Posterior cingulate gyrus (tissue), 11 donors: ENCODE measurements around the gene CDCP2.
"Not testable (repeated sequence)": the region's sequence is repeated elsewhere in the genome, so short reads cannot be mapped to it uniquely, and the experiment has no call there.

Experiments used
- DNase-seq, 10 donors: peaks; one replicate each; pipeline versions ENCODE4 v3.0.0 to v3.0.0-alpha.2; 2020 to 2021; ENCODE audit warnings: mixed read lengths in 3 of 10
- intact Hi-C: fragments of 100-400 bp; cut with DNase I; formaldehyde crosslinking; loops from one replicate; pipeline ENCODE4 v1.15.1; 2023

CDCP2 gene

DNA sequence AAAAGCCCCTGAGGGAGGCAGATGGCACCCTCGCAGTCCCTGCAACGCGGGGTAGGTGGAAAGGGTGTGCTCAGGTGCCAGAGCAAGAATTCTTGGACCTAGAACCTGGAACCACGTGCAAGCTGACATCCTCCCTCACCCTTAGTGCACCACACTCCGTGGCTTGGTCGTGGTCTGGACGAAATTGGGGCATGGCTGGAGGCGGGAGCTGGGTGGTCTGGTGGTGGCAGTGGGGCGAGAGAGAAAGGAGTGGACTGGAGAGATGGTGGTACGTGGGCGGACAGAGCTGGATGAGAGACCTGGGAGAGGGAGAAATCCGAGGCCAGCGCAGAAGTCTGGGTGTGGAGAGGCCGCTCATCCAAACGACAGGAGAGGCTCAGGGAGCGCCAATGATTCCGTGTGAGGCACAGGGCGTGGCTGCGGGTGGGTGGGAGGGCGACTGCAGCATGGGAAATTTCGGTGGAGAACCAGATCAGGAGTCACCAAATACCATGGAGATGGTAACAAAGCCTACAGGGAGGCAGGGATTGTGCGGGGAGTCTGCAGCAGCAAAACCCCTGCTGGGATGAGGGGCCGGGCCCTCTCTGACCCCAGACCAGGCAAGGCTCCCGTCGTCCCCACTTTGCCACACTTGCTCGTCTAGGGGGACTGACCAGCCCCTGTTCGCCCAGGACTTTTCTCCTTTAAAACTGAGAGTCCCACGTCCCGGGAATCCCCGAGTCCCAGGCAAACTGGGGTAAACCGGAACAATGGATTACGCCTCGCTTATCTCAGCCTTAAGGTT is 31.9 kb downstream of the CDCP2 start:
- DNase-seq, result peak in 2 of 10 donors; percentile 71 to 73
- intact Hi-C loops, result loop anchor here (1.0 kb wide), 1 partner anchor 368 kb away; no protein-coding TSS in a partner anchor

DNA sequence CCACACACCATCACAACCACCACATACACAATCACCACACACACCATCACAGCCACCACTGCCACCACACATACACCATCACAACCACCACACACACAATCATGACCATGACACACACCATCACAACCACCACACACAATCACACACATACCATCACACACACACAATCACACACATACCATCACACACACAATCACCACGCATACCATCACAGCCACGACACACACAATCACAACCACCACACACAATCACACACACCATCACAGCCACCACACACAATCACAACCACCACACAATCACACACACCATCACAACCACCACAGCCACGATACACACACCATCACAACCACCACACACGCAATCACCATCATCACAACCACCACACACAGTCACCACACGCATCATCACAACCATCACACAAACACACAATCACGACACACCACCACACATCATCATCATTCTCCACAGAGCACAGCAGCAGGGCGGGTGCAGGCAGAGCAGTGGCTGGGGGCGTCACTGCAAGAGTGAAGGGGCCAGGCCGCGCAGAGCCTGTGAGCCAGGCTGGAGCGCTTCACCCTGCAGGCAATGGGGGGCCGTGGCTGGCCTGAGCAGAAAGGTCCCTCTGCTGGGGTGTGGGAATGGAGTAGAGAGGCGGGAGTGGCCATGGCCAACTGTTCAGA is 32.6 kb downstream of the CDCP2 start:
- intact Hi-C loops, result no loop called here
- DNase-seq, result peak in 2 of 10 donors; percentile 72 to 78

DNA sequence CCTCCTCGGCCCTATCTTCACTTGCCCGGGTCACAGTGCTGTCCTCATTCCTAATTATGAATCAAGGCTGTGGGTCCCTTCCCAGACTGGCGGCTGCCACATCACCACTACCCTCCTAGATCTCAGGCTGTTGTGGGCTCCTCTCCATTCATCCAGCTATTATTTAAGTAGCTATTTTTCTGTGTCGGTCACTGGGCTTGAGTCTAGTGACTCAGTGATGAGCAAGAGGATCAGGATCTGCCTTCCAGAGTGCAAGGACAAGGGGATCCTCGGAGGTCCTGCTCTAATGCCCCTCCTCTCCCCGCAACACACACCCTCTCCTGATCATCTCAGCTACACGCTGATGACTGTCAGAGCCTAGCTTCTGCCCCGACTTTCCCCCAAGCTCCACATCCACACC is 34.1 kb downstream of the CDCP2 start:
- DNase-seq, result peak in 1 of 10 donors; percentile 12

DNA sequence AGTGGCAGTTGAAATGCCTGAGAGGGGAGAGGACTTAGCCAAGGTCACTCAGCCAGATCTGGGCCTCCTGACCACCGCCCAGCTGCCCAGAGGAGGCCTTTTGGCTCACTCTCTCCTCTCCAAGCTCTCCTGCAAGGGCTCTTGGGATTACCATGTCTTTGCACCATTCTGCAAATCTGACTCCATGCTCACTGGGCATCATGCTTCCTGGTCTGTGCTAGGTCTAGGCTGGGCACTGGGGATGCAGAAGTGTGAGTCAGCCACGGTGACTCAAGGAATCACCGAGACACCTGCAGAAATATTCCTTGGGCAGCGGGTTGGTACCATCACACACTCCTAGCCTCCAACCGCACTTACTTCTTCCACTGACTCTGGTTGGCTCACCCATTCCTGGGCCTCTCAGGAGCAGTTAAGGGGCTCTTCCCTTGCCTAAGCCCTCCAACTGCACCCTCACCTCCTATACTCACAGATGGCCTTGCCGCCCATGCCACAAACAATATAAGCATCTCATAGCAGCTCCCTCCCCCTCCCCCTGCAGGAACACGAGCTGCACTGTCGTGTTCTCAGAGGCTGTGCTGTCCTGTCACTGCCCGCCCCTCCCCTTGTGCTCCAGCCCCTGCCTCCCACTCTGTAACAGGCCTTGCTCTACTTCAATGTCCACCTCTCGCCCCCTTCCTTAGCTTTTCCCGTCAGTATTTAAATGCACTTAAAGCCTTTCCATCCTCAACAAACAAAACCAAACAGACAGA is 34.8 kb downstream of the CDCP2 start:
- peak in 4 of 10 donors; percentile 53 to 91 (median 60) for DNase-seq
- intact Hi-C loops, result no loop called here

More for the DNA sequence above, 34.1 kb downstream of the CDCP2 start:
- intact Hi-C loops, result no loop called here

DNA sequence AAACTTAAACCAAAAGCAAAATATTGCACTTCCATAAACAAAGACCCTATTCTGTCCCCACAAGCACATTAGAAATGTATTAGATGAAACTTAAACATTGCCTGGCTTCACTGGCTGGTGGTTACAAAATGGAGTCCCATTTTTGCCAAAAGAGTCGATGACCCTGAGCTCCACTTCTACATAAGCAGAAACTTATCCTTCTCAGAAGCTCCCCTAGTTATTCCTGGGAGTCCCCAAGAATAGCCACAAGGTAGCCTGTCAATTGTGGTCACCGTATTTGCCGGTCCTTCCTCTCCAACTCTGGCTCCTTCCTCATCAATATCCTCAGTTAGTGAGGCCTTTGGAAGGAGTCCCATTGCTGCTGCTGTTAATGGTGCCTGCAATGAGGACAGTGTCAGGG is 37.3 kb downstream of the CDCP2 start:
- intact Hi-C loops, result no loop called here
- DNase-seq, result no peak

DNA sequence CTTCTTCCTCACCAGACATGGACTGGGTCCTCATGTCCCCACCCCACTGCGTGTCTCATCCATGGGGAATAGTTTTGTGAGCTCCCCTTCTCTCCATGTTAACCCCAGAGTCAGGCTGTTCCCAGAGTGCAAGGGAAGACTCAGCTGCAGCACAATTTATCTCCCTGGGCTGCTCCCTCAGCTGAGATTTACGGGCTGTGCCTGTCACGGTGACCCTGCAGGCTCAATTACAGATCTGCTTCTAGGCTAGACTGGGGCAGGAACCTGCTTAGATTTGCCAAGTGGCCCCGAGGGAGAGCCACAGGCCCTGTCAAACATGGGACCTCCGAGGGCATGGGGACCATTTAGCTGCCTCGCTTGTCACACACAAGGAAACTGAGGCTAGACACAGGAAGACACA is 37.8 kb downstream of the CDCP2 start:
- intact Hi-C loops, result no loop called here
- no peak for DNase-seq

DNA sequence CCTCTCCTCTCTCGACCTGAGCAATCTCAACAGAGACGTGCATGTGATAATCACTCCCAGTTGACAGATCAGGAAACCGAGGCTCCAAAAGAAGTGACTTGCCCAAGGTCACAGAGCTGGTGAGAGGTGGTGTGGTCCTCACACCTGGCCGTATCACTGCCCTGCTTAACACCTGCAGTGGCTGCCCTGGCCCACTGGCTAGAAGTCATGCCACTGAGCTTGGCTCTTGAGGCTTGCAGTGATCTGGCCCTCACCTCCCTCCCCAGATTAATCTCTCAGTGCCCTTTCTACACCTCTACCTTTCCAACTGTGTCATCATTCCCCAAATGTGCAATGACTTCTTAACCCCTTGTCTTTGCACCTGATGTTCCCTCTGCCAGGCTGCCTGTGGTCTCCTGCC is 38.8 kb downstream of the CDCP2 start:
- intact Hi-C loops, result no loop called here
- DNase-seq, result no peak

DNA sequence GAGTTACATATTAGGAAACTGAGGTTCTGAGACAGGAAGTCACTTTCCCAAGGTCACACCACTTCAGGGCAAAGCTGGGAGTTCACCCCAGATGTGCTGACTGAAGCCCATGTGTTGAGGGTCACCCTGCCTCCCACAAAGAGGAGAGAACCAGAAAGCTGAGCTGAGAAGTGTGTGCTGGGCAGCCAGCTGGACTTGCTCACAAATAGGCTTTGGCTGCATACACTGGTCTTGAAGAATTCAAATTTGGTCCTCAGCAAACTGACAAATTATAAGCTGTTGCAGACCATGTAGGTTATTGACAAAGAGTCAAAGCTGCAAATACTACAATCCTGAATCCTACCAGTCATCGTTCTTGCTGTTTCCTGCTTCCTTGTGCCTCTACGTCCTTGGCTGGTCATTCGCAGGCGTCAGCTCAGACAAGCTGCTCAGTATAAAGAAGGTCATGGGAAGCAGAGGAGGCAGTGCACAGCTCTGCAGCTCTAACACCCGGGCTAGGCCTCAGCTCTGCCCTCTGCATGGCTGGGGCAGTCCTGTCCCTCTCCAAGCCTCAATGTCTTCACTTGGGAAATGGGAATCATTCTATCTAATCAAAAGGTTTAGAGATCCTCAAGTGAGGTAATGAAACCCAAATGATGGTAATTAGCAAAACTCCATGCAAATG is 40.0 kb downstream of the CDCP2 start:
- intact Hi-C loops, result no loop called here
- DNase-seq, result no peak

DNA sequence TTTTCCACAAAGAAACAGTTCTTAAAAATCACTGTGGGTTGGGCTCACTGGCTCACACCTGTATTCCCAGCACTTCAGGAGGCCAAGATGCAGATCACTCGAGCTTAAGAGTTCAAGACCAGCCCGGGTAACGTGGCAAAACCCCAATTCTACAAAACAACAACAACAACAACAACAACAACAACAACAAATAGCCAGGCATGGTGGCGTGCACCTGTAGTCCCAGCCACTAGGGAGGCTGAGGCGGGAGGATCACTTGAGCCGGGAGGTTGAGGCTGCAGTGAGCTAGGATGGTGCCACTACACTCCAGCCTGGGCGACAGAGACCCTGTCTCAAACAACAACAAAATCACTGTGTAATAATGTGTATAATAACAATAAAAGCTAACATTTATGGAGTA is 40.8 kb downstream of the CDCP2 start:
- no peak for DNase-seq
- intact Hi-C loops, result no loop called here

DNA sequence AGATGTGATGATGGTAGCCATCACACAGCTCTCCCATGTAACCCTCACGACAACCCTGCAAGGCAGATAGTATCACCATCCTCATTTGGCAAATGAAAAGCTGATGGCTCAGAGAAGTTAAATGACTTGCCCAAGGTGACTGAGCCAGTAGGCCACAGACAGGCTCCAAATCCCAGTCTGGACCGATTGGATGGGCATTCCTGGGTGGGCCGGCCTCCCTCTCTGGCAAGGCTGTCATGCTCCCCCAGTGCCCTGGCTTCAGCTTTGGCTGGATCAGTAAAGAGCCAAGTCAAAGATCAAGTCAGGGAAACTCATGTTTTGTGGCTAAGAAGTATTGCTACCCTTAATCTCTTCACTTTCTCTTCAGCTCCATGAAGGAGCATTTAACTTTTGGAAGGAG is 41.2 kb downstream of the CDCP2 start:
- intact Hi-C loops, result no loop called here
- no peak for DNase-seq

DNA sequence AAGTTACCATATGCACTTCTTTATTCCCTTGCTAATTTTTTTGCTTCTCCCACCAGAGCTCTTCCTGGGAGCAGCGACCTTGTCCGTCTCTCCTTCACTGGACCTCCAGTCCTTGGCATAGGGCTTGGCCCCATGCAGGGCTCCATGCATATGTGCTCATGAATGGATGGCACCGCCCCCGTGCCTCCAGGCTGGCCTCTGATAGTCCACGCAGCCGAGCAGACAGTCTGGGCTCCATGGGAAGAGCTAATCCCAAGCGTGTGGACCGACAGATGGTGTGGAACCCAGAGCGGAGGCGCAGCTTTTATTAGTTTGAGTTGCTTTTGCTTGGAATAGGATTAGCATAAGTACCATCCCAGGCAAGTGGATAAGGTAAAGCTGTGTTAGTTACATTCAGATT is 41.8 kb downstream of the CDCP2 start:
- peak in 7 of 10 donors; percentile 40 to 94 (median 63) for DNase-seq

DNA sequence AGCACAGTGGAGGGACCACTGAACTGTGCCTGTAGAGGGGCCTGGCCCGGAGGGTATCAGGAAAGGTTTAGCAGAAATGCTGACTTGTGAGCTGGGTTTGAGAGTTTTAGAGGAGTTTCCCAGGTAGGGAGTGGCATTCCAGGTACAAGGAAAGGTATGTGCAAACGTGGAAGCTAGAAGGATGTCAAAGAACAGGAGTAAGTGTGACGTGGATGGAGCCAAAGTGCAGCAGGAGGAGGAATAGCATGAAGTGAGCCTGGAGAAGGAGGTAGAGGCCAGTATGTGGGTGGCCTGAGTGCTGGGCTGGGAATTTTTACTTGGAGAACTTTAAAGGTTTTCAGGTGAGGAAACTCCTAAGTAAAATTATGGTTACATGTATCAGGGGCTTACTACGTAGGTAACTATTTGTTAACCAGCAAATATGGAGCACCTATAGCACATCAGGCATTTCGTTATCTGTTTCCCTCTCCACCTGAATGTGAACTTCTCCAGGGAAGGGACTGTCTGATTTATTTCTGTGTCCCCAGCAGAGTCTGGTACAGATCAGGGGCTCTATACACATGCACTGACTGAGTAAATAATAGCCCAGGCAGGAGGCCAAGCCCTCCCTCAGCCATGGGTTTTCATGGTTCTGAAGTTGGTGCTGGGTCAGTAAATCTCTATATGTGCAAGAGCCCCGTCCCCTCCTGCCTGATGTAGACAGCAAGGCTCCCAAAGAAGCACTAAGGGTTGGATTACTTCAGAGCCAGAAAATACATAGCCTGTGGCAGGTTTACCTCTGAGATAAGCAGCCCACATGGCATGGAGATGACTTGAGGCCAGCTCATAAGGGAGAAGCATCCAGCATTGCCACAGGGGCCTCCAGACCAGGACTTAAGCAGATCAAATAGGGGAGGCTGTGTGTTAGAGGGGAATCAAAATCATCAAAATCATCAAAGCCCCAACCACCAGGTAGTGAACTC is 43.4 kb downstream of the CDCP2 start:
- intact Hi-C loops, result no loop called here
- DNase-seq, result no peak

More for the DNA sequence above, 41.8 kb downstream of the CDCP2 start:
- intact Hi-C loops, result no loop called here

DNA sequence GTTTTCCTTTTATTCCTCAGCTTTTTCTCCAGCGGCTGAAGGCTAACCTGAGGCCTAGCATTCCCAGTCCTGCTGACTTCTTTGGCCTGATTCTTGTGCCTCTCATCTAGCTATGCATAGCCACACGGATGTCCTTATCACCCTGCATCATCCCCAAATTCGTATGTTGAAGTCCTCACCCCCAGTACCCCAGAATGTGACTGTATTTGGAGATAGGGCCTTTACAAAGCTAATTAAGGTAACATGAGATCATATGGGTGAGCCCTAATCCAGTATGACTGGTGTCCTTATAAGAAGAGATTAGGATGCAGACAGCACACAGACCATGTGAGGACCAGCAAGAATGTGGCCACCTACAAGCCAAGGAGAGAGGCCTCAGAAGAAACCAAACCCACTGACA is 44.6 kb downstream of the CDCP2 start:
- intact Hi-C loops, result no loop called here
- DNase-seq, result no peak

DNA sequence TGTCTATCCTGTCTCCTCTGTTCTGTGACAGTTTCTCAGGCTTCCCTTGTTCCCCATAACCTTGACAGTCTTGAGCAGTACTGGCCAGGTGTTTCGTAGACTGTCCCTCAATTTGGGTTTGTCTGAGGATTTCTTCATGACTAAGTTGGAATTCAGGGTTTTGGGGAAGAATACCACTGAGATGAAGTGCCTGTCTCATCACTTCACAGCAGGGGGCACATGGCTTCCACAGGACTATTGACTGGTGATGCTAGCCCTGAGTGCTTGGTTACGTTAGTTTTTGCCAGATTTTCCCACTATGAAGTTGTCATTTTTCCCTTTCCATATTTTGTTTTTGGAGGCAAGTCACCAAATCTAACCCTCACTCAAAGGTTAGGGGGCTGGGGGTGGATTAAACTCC is 45.7 kb downstream of the CDCP2 start:
- no peak for DNase-seq
- intact Hi-C loops, result no loop called here

DNA sequence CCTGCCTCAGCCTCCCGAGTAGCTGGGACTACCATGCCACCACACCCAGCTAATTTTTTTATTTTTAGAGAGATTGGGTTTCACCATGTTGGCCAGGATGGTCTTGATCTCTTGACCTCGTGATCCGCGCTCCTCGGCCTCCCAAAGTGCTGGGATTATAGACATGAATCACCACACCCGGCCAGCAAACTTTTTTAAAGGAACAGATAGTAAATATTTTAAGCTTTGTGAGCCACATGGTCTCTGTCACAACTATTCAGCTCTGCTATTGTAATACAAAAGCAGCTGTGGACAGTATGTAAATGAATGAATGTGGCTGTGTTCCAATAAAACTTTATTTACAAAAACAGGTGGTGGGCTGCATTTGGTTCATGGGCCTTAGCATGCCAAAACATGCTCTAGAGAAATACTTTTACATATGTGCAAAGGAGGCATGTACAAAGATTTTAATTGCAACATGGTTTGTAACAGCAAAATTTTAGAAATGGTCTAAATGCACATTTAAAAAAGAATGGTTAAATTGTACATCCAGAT is 47.0 kb downstream of the CDCP2 start:
- DNase-seq, result no peak
- intact Hi-C loops, result no loop called here

DNA sequence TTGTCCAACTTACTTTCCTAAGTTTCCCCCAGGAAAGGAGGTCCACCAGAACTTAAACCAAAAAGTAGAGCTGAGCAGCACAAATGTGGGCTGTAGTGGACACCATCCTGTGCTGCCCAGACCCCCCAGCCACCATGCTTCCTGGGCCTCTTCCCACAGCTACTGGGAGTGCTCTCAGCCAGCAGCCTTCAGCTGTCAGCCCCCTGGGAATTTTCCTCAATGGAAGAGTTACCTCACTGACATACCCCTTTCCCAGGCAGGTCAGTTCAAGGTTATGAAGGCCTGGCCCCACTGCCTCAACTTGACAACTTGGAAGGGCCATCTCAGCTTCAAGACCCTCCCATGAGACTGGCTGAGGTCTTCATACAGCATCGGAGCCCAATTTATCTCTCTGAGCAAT is 47.7 kb downstream of the CDCP2 start:
- DNase-seq, result no peak
- intact Hi-C loops, result no loop called here

DNA sequence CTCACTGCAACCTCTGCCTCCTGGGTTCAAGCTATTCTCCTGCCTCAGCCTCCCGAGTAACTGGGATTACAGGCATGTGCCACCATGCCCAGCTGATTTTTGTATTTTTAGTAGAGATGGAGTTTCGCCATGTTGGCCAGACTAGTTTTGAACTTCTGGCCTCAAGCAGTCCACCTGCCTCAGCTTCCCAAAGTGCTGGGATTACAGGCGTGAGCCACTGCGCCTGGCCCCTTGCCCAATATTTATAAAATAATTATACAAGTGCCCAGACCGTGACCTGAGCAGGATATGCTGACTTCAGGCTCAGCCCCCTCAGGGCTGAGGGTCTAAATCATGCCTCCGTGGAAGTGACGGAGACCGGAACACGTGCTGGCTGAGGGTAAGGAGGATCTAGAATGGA is 48.2 kb downstream of the CDCP2 start:
- intact Hi-C loops, DNase-seq: not testable (repeated sequence)

DNA sequence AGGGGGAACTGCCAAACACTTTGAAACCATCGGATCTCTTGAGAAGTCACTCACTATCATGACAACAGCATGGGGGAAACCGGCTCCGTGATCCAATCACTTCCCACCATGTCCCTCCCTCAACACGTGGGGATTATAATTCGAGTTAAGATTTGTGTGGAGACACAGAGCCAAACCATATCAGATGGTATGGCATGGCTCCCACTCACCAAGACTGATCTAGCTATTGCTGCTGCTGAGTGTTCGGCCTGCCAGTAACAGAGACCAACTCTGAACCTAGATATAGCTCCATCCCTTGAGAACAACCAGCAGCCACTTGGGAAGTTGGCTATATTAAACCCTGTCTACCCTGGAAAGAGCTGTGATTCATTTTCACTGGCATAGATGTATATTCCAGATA is 49.4 kb downstream of the CDCP2 start:
- intact Hi-C loops, result no loop called here
- DNase-seq, result no peak

DNA sequence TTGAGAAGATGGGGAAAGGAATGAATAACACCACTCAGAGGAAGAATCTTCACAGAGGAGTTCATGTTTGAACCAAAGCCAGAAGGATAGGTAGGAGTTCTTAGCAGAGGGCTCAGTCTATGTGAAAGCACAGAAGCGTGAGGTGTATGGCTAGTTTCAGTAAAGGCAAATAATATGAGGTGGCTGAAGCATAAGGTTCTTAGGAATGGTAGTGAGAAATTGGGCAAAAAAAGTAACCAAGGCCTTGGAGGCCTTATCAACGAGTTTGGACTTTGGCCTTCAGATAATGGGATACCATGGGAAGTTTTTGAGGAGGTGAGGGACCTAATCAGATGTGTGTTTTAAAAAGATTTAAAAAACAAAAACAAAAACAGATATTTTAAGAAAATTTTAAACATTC is 52.3 kb downstream of the CDCP2 start:
- intact Hi-C loops, result no loop called here
- no peak for DNase-seq
